Gastrocnemius medialis (tissue), 4 donors: Measurements from ENCODE around the gene CCL8. TPM values are rescaled to one million over a fixed set of nuclear protein-coding genes. Genes with fewer than 3 reads are reported as not detected.

Source experiments
- ATAC-seq, 2 donors: fragments of 150-250 bp; one replicate each; pipeline ENCODE4 v1.9.1; 2016
- DNase-seq, 2 donors: peaks; one replicate each; pipeline ENCODE4 v3.0.0-alpha.2; 2019
- H3K27ac ChIP-seq, 4 donors: fragments of 200-600 bp; sonication (generic); 1 replicate in 1 of 4; 2 replicates in 3 of 4; pipeline ENCODE4 v1.5.1; 2016 to 2018; ENCODE audit warnings: mild to moderate bottlenecking in 2 of 4, moderate library complexity in 1 of 4
- H3K27me3 ChIP-seq, 3 donors: fragments of 200-600 bp; sonication (generic) in 2 of 3; 1 replicate in 1 of 3; 2 replicates in 2 of 3; pipeline versions ENCODE4 v1.5.1 to v1.6.0; 2016 to 2019; ENCODE audit warnings: mild to moderate bottlenecking in 1 of 3, moderate library complexity in 1 of 3
- H3K36me3 ChIP-seq, 2 donors: fragments of 200-600 bp; sonication (generic) in 1 of 2; one replicate each; pipeline ENCODE4 v1.5.1; 2017 to 2018
- H3K4me1 ChIP-seq, 2 donors: fragments of 200-600 bp; sonication (generic) in 1 of 2; one replicate each; pipeline ENCODE4 v1.5.1; 2016 to 2017; ENCODE audit warnings: mild to moderate bottlenecking in 2 of 2
- H3K4me3 ChIP-seq, 4 donors: fragments of 200-600 bp; sonication (generic) in 3 of 4; 1 replicate in 1 of 4; 2 replicates in 3 of 4; pipeline ENCODE4 v1.5.1; 2016 to 2019; ENCODE audit warnings: mild to moderate bottlenecking in 2 of 4
- H3K9me3 ChIP-seq, 3 donors: fragments of 200-600 bp; sonication (generic) in 2 of 3; 1 replicate in 1 of 3; 2 replicates in 2 of 3; pipeline ENCODE4 v1.5.1; 2016 to 2019
- CTCF ChIP-seq, 5 experiments: fragments of 450-650 bp in 3 of 5; fragments of 200-600 bp in 2 of 5; sonication (generic) in 2 of 5; IDR thresholded peaks in 4 of 5; conservative IDR thresholded peaks in 1 of 5; 1 replicate in 4 of 5; 2 replicates in 1 of 5; pipeline ENCODE4 v1.5.1; 2016 to 2019; ENCODE audit warnings: antibody characterized with exemption in 5 of 5, mild to moderate bottlenecking in 3 of 5, moderate library complexity in 3 of 5
- POLR2A ChIP-seq, 2 donors: fragments of 450-650 bp; IDR thresholded peaks; one replicate each; pipeline ENCODE4 v1.6.1; 2017; ENCODE audit warnings: antibody characterized with exemption in 2 of 2, mild to moderate bottlenecking in 2 of 2, moderate library complexity in 2 of 2
- in situ Hi-C, 4 donors: fragments of 200-750 bp; cut with MboI; loops; one replicate each; pipeline versions ENCODE4 v1.15.0 to v1.8.0; 2017; ENCODE audit warnings: low sequenced_read_pairs in 4 of 4
- intact Hi-C: fragments of 100-400 bp; cut with DNase I; formaldehyde crosslinking; loops from one replicate; pipeline ENCODE4 v1.15.1; 2023; ENCODE audit warnings: low total_unique reads
- total RNA-seq, 4 donors: library from RNA; depleted of rRNA; stranded (reverse); fragments of >200 nt; gene quantifications; one replicate each; pipeline versions ENCODE4 v1.1.0 to v1.2.3, GENCODE V29; 2016

CCL8 gene
- total RNA-seq, 4 donors from 2014 or later: 0.61 TPM; not detected in 3

DNA sequence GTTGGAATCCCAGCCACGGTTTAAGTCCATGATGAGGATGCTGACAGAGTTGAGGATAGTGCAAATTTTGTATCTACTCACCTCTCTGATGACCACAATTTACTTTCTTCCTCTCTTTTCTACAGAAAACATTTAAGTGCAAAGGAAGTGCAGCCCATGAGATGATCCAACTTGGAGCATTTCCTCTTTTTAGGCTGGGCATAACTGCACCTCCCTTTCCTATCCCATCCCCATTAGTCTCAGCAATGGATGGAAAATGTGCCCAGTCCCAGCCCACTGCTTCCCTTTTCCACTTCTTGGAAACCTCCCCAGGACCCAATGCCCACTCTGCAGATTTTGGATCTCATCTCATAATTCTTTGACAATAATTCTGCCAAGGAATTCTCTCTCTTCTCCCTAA is 16.6 kb upstream of the CCL8 start:
- Histone ChIP-seq H3K4me1 (peaks cover 9 to 25% of the 10 kb centered on the region in 2 donors), H3K4me3 (no peak overlapping the region), H3K27me3 (no peaks in the 10 kb centered on the region), H3K36me3 (no peaks in the 10 kb centered on the region), H3K27ac (no peak overlapping the region), H3K9me3 (no peaks in the 10 kb centered on the region)
- DNase-seq (no peak), ATAC-seq (no peak)
- intact Hi-C loops (no loop called here), in situ Hi-C loops (loop anchor here in 2 of 4 donors (10.0 kb wide), 2 partner anchors 98 to 108 kb away; no protein-coding TSS in a partner anchor)
- no peak for TF ChIP-seq POLR2A (IDR thresholded peaks at IDR 0.05)
- no peak for TF ChIP-seq CTCF (IDR thresholded peaks at IDR 0.05 in 4 of 5, conservative IDR thresholded peaks at IDR 0.05 in 1 of 5)

DNA sequence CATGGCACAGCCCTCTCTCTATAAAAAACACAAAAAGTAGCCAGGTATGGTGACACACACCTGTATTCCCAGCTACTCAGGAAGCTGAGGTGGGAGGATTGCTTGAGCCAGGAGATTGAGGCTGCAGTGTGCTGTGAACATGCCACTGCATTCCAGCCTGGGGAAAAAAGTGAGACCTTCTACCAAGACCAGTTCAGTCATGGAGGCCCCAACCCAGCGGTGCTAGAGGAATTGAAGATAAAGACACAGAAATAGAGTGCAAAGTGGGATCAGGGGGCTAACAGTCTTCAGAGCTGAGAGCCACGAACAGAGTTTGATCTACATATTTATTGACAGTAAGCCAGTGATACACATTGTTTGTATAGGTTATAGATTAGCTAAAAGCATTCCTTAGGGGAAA is 15.6 kb upstream of the CCL8 start:
- no peak overlapping the region for H3K27ac ChIP-seq
- no peak for DNase-seq

DNA sequence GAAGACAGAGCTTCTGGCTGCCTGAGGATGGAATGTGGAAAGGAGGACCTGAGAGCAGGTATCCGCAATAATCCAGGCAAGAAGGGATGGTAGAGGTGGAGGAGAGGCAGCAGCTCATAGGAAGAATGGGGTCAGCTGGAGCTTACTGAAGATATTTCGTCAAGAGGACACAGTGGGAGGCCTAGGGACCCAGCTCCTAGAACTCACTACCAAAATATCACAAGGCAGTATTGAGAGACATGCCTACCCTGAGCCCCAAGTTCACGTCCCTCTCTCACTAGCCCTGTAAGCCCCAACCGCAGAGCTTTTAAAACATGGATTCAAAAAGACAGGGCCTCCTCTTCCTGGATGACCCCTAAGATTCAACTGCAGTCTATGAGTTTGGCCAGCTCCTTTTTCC is 14.2 kb upstream of the CCL8 start:
- no peak for ATAC-seq
- intact Hi-C loops: no loop called here
- no peak for TF ChIP-seq POLR2A (IDR thresholded peaks at IDR 0.05)
- no peak overlapping the region for H3K4me3 ChIP-seq
- in situ Hi-C loops: loop anchor here in 2 of 4 donors (10.0 kb wide), 2 partner anchors 100 to 110 kb away; no protein-coding TSS in a partner anchor
- no peaks in the 10 kb centered on the region for H3K36me3 ChIP-seq
- H3K27me3 ChIP-seq: no peaks in the 10 kb centered on the region
- peaks cover 13 to 29% of the 10 kb centered on the region in 2 donors for H3K4me1 ChIP-seq
- H3K27ac ChIP-seq: no peak overlapping the region
- DNase-seq: no peak
- H3K9me3 ChIP-seq: no peaks in the 10 kb centered on the region

More for the DNA sequence above, 15.6 kb upstream of the CCL8 start:
- TF ChIP-seq CTCF (IDR thresholded peaks at IDR 0.05 in 4 of 5, conservative IDR thresholded peaks at IDR 0.05 in 1 of 5) (no peak), POLR2A (IDR thresholded peaks at IDR 0.05) (no peak)
- no peak overlapping the region for H3K4me3 ChIP-seq
- intact Hi-C loops: no loop called here
- H3K27me3 ChIP-seq: no peaks in the 10 kb centered on the region
- in situ Hi-C loops: loop anchor here in 2 of 4 donors (10.0 kb wide), 2 partner anchors 99 to 109 kb away; no protein-coding TSS in a partner anchor
- H3K4me1 ChIP-seq: peaks cover 13 to 29% of the 10 kb centered on the region in 2 donors
- ATAC-seq: no peak
- no peaks in the 10 kb centered on the region for H3K36me3 ChIP-seq
- H3K9me3 ChIP-seq: no peaks in the 10 kb centered on the region

- in situ Hi-C loops: loop anchor here in 2 of 4 donors (10.0 kb wide), 2 partner anchors 101 to 111 kb away; no protein-coding TSS in a partner anchor
- intact Hi-C loops: loop anchor here (1.0 to 2.0 kb wide), 2 partner anchors 55 to 105 kb away; no protein-coding TSS in a partner anchor
- TF ChIP-seq CTCF (IDR thresholded peaks at IDR 0.05 in 4 of 5, conservative IDR thresholded peaks at IDR 0.05 in 1 of 5) (no peak), POLR2A (IDR thresholded peaks at IDR 0.05) (no peak)
- H3K4me3 ChIP-seq: no peak overlapping the region
- ATAC-seq: no peak
- no peaks in the 10 kb centered on the region for H3K9me3 ChIP-seq
- H3K4me1 ChIP-seq: peaks cover 13 to 29% of the 10 kb centered on the region in 2 donors
- DNase-seq: no peak
- H3K27ac ChIP-seq: no peak overlapping the region
- no peaks in the 10 kb centered on the region for H3K27me3 ChIP-seq
- H3K36me3 ChIP-seq: no peaks in the 10 kb centered on the region
Observed at GRCh38 chr17:34305606-34306005, 13.6 kb upstream of the CCL8 start.

DNA sequence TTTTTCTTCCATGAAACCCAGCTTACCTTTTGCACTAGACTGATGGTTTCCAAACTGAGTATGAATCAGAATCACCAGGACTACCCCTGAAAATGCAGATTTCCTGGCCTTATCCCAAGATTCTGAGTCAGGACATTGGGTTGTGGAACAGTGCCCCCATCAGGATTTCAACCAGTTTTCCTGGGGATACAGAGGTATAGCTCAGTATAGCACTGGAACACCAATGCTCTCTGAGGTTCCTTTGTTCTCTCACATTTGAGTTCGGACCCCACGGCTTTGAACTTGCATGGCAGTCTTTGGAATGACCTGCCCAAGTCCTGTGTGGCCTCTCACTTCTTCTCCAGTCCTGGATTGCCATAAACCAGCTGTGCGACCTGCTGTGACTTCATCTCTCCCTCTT is 12.8 kb upstream of the CCL8 start:
- peak in 1 of 2 donors; percentile 9 for DNase-seq
- in situ Hi-C loops (loop anchor here in 2 of 4 donors (10.0 kb wide), 2 partner anchors 102 to 112 kb away; no protein-coding TSS in a partner anchor), intact Hi-C loops (loop anchor here (1.0 to 2.0 kb wide), 2 partner anchors 54 to 106 kb away; no protein-coding TSS in a partner anchor)
- Histone ChIP-seq H3K4me3 (no peak overlapping the region), H3K27me3 (no peaks in the 10 kb centered on the region), H3K27ac (peak overlapping the region in 1 of 4 donors; percentile 13), H3K9me3 (no peaks in the 10 kb centered on the region), H3K36me3 (no peaks in the 10 kb centered on the region), H3K4me1 (peaks cover 5 to 20% of the 10 kb centered on the region in 2 donors)
- ATAC-seq: peak; percentile 58 to 72
- peak in 3 of 5 experiments; percentile 26 to 37 (median 36) for TF ChIP-seq CTCF (IDR thresholded peaks at IDR 0.05 in 4 of 5, conservative IDR thresholded peaks at IDR 0.05 in 1 of 5)
- no peak for TF ChIP-seq POLR2A (IDR thresholded peaks at IDR 0.05)
